Bronchial epithelial cell (primary cell): ENCODE results near the gene GPR107. TPM values are rescaled to one million over a fixed set of nuclear protein-coding genes. Genes with fewer than 3 reads are reported as not detected.

Source experiments
- DNase-seq: peaks from one replicate; pipeline ENCODE4 v3.0.0-alpha.2; 2010; ENCODE audit warnings: low read depth
- FAIRE-seq: peaks from 2 replicates; lab custom pipeline; 2011; peaks lifted over from hg19 to GRCh38; lab: Jason Lieb, UNC
- H3K27me3 ChIP-seq: 2 replicates; pipeline ENCODE4 v1.5.1; 2011; ENCODE audit warnings: low read length; ENCODE audit not compliant: control insufficient read depth, insufficient read depth
- H3K36me3 ChIP-seq: 2 replicates; pipeline ENCODE4 v1.5.1; 2011; ENCODE audit warnings: low read length; ENCODE audit not compliant: control insufficient read depth, insufficient read depth
- H3K4me3 ChIP-seq: 2 replicates; pipeline ENCODE4 v1.5.1; 2011; ENCODE audit warnings: mild to moderate bottlenecking, low read depth, low read length, control low read depth
- total RNA-seq: library from RNA; depleted of rRNA; stranded (reverse); fragments of >200 nt; gene quantifications from 2 replicates; pipeline ENCODE4 v1.2.1, GENCODE V29; 2014
- TF ChIP-seq, protein P1 (sequence below): IDR thresholded peaks from 2 replicates; pipeline ENCODE4 v1.5.1; 2011; ENCODE audit warnings: mild to moderate bottlenecking, moderate library complexity, low read length, control low read depth, inconsistent platforms; ENCODE audit not compliant: insufficient read depth, severe bottlenecking

GPR107 gene
- total RNA-seq, 1 donor from 2014 or later: 21.6 TPM

DNA sequence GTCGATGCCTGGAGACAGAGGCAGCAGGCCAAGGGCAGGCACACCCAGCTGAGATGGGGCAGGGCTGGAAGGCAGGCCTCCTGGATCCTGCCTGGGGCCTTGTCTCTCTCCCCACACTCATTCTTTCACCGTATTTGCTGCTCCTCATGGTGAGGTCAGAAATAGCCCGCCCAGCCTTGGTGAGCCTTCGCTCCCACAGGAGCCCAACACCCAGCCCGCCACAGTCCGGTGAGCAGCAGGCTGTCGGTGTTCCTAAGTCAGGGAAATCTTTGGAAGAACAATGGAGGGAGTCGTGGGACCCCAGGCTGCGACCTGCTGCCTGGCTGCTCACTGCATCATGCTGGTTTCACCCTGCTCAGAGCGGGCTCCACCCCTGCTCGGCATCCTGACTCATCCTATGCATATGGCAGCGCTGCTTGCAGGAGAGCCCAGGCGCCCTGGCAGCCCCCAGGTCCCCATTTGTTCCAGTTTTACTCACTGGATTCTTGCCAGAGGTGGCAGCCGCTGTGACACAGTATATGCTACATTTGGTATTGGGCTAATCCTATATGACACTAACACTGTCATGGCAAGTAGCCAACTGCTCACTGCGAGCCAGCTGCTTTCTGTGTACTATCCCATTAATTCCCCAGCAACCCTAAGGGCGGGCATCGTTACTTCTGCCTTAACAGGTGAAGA lies 65.3 kb downstream of the GPR107 start:
- peaks cover 17% of the 10 kb centered on the region for H3K36me3 ChIP-seq
- FAIRE-seq (no peak), DNase-seq (no peak)
- H3K4me3 ChIP-seq: no peak overlapping the region
- H3K27me3 ChIP-seq: no peaks in the 10 kb centered on the region
- TF ChIP-seq, protein P1, sequence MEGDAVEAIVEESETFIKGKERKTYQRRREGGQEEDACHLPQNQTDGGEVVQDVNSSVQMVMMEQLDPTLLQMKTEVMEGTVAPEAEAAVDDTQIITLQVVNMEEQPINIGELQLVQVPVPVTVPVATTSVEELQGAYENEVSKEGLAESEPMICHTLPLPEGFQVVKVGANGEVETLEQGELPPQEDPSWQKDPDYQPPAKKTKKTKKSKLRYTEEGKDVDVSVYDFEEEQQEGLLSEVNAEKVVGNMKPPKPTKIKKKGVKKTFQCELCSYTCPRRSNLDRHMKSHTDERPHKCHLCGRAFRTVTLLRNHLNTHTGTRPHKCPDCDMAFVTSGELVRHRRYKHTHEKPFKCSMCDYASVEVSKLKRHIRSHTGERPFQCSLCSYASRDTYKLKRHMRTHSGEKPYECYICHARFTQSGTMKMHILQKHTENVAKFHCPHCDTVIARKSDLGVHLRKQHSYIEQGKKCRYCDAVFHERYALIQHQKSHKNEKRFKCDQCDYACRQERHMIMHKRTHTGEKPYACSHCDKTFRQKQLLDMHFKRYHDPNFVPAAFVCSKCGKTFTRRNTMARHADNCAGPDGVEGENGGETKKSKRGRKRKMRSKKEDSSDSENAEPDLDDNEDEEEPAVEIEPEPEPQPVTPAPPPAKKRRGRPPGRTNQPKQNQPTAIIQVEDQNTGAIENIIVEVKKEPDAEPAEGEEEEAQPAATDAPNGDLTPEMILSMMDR: no peak

DNA sequence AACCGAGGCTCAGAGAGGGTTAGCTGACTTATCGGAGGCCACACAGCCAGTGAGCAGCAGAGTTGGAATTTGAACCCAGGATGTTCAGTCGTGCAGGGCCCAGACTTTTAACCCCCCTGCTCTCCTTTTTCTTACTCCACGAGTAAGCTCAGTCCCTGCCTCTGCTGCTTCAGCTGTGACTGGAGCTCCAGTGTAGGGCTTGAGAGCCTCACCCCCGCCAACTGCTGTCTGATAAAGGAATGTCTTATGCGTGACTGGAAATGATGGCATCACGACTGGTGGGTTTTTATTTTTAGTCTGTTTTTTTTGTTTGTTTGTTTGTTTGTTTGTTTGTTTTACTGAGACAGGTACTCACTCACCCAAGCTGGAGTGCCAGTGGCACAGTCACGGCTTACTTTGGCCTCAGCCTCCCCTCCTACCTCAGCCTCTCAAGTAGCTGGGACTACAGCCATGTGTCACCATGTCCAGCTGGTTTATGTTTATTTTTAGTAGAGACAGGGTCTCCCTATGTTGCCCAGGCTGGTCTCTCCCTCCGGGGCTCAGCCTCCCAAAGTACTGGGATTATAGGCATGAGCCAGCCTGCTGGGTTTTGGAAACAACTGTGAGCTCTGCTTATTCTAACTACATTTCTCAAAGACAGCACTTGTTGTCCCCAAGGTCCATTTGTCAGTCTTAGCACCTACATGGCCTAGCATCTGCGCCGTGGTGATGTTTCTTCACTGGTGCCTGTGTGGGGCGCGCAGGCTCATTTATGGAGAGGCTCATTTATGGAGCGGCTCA lies 66.0 kb downstream of the GPR107 start:
- TF ChIP-seq, protein P1: no peak
- FAIRE-seq (no peak), DNase-seq (no peak)
- H3K4me3 ChIP-seq: no peak overlapping the region
- H3K27me3 ChIP-seq: no peaks in the 10 kb centered on the region
- peaks cover 17% of the 10 kb centered on the region for H3K36me3 ChIP-seq

DNA sequence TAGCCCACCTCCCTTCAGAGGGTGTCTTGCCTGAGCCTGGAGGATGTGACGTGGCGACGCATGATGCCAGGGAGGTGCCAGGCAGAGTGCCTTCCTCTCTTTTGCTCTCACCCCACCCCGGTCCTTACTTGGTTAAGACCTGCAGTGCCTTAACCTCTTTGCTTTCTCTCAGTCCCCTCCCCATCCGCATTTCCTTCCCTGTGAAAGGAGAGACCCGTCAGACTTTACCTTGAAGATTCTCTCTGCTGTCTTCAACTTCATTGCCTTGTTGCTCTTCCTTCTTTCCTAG lies 66.5 kb downstream of the GPR107 start:
- DNase-seq: no peak
- H3K4me3 ChIP-seq: no peak overlapping the region
- no peak for FAIRE-seq
- TF ChIP-seq, protein P1: no peak
- H3K27me3 ChIP-seq: no peaks in the 10 kb centered on the region
- H3K36me3 ChIP-seq: peaks cover 17% of the 10 kb centered on the region

DNA sequence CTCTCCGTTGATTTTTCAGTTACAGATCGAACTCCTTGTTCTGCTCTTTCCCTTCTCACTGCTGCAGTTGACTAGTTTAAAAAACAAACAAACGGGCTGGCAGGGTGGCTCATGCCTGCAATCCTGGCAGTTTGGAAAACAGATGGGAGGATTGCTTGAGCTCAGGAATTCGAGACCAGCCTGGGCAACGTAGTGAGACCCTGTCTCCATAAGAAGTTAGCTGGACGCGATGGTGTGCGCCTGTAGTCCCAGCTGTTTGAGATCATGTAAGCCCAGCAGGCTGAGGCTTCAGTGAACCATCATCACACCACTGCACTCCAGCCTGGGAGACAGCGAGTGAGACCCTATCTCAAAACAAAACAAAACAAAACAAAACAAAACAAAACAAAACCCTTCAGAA lies 67.1 kb downstream of the GPR107 start:
- DNase-seq: no peak
- Histone ChIP-seq H3K4me3 (no peak overlapping the region), H3K27me3 (no peaks in the 10 kb centered on the region), H3K36me3 (peaks cover 17% of the 10 kb centered on the region)
- TF ChIP-seq, protein P1: no peak
- no peak for FAIRE-seq

DNA sequence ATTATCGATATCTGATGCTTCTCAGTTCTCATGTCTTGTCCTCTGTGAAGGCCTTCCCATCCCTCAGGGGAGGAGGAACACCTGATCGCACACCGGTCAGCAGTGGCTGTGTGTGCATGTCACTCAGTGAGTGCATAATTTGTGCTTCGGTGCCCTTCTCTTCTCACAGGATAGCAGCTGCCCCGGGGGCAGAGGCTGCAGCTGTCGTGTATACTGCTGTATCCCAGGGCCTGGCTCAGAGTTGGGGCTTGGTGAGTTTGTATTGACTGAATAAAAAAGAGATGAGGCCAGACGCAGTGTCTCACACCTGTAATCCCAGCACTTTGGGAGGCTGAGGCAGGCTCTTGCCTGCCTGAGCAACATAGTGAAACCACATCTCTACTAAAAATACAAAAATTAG lies 68.8 kb downstream of the GPR107 start:
- TF ChIP-seq, protein P1: no peak
- Histone ChIP-seq H3K27me3 (no peaks in the 10 kb centered on the region), H3K36me3 (peaks cover 16% of the 10 kb centered on the region), H3K4me3 (no peak overlapping the region)
- DNase-seq (no peak), FAIRE-seq (no peak)
